ENCODE measurements around the gene REXO1. TPM values are rescaled to one million over a fixed set of nuclear protein-coding genes. Genes with fewer than 3 reads are reported as not detected.

The REXO1 gene
- total and polyA plus RNA-seq, 9 of the 15 experiments (the other 6 are each of a cell fraction or from before 2014, with no cell fraction given), result 0.04 to 63.3 (median 15.8) TPM

DNA sequence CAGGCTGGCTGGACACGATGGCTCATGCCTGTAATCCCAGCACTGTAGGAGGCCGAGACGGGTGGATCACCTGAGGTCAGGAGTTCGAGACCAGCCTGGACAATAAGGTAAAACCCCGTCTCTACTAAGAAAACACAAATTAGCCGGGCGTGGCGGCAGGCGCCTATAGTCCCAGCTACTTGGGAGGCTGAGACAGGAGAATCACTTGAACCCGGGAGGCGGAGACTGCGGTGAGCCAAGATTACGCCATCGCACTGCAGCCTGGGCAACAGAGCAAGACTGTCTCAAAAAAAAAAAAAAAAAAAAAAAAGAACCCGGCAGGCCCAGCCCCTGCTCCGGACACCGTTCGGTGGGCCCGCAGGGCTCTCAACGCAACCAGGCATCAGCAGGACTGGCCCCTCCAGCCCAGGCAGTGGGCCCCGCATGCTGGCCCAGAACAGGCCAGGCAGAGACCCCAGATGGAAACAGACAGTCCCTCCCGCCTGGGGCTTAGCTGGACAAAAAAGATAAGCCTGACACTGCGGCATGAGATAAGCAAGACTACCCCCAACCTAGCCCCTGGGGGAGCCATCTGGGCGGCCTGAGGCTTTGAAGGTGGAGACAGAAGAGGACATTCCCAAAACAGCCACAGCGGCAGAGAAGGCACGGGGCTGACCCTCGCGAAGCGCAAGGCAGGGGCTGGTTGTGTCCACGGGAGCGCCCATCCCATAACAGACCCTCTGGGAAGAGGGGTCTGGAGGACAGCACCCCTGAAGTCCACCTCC lies 11.6 kb downstream of the REXO1 start (continued):
- TF ChIP-seq, protein P1, sequence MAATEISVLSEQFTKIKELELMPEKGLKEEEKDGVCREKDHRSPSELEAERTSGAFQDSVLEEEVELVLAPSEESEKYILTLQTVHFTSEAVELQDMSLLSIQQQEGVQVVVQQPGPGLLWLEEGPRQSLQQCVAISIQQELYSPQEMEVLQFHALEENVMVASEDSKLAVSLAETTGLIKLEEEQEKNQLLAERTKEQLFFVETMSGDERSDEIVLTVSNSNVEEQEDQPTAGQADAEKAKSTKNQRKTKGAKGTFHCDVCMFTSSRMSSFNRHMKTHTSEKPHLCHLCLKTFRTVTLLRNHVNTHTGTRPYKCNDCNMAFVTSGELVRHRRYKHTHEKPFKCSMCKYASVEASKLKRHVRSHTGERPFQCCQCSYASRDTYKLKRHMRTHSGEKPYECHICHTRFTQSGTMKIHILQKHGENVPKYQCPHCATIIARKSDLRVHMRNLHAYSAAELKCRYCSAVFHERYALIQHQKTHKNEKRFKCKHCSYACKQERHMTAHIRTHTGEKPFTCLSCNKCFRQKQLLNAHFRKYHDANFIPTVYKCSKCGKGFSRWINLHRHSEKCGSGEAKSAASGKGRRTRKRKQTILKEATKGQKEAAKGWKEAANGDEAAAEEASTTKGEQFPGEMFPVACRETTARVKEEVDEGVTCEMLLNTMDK (IDR thresholded peaks at IDR 0.05; ENCODE audit: borderline replicate concordance, insufficient read depth, low read depth, low read length, poor library complexity, severe bottlenecking), result no peak
- TF ChIP-seq TAL1 (IDR thresholded peaks at IDR 0.05) (peak; percentile 94), KLF6 (CRISPR knock-in tag; IDR thresholded peaks at IDR 0.05; ENCODE audit: borderline replicate concordance) (no peak), DPF2 (IDR thresholded peaks at IDR 0.05) (peak; percentile 97), PHB2 (IDR thresholded peaks at IDR 0.05; ENCODE audit: low read depth) (peak; percentile 78), FOXK2 (conservative IDR thresholded peaks at IDR 0.05 in 1 of 2, IDR thresholded peaks at IDR 0.05 in 1 of 2; ENCODE audit: low read depth in 2 of 2) (peak in 1 of 2 experiments; percentile 28; a peak in 2 of 4 replicates), SMARCA4 (IDR thresholded peaks at IDR 0.05) (peak; percentile 94), ATF1 (CRISPR knock-in tag; IDR thresholded peaks at IDR 0.05) (no peak), ATF1 (tag; IDR thresholded peaks at IDR 0.05) (peak; percentile 63), ZKSCAN8 (CRISPR knock-in tag; IDR thresholded peaks at IDR 0.05) (0 out of 2 replicates have a peak, but pooled peaks have one; percentile 23), ZNF212 (CRISPR knock-in tag; IDR thresholded peaks at IDR 0.05) (no peak), MYNN (IDR thresholded peaks at IDR 0.05) (0 out of 2 replicates have a peak, but pooled peaks have one; percentile 57), MYNN (CRISPR knock-in tag; IDR thresholded peaks at IDR 0.05) (no peak), SMARCE1 (IDR thresholded peaks at IDR 0.05) (peak; percentile 92), MYC (IDR thresholded peaks at IDR 0.05; ENCODE audit: low read depth, low read length) (peak; percentile 36; the same call in 1 of the 2 replicates), MYC (CRISPR knock-in tag; IDR thresholded peaks at IDR 0.05; ENCODE audit: borderline replicate concordance, low read depth) (no peak), GATAD2B (IDR thresholded peaks at IDR 0.05; ENCODE audit: borderline replicate concordance) (peak; percentile 80), POLR2G (IDR thresholded peaks at IDR 0.05; ENCODE audit: low read depth, low read length) (peak; percentile 14; the same call in 1 of the 2 replicates)
- TF ChIP-seq, protein P2, sequence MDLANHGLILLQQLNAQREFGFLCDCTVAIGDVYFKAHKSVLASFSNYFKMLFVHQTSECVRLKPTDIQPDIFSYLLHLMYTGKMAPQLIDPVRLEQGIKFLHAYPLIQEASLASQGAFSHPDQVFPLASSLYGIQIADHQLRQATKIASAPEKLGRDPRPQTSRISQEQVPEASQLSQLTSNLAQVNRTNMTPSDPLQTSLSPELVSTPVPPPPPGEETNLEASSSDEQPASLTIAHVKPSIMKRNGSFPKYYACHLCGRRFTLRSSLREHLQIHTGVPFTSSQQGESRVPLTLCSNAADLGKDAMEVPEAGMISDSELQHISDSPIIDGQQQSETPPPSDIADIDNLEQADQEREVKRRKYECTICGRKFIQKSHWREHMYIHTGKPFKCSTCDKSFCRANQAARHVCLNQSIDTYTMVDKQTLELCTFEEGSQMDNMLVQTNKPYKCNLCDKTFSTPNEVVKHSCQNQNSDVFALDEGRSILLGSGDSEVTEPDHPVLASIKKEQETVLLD (IDR thresholded peaks at IDR 0.05), result peak; percentile 76

All from K562 (cell line).